Progenitor cell of endocrine pancreas (in vitro differentiated cells): ENCODE measurements around the gene RREB1. TPM values are rescaled to one million over a fixed set of nuclear protein-coding genes. Genes with fewer than 3 reads are reported as not detected.

Experiments used
- DNase-seq: peaks from one replicate; pipeline ENCODE4 v3.0.0; 2021; ENCODE audit warnings: low spot score; ENCODE audit not compliant: unreplicated experiment
- H3K27ac Mint-ChIP-seq: 2 replicates; pipeline ENCODE4 v1.8.0; 2021; ENCODE audit warnings: mild to moderate bottlenecking, moderate library complexity, mixed read lengths
- H3K27me3 Mint-ChIP-seq: 2 replicates; pipeline ENCODE4 v1.8.0; 2021; ENCODE audit warnings: mixed read lengths
- H3K36me3 Mint-ChIP-seq: 2 replicates; pipeline ENCODE4 v1.8.0; 2022; ENCODE audit warnings: mixed read lengths; ENCODE audit not compliant: insufficient read depth
- H3K4me1 Mint-ChIP-seq: 2 replicates; pipeline ENCODE4 v1.8.0; 2021; ENCODE audit warnings: low read depth, mixed read lengths
- H3K4me3 Mint-ChIP-seq: 2 replicates; pipeline ENCODE4 v1.8.0; 2021; ENCODE audit warnings: low read depth, mild to moderate bottlenecking, moderate library complexity, mixed read lengths
- H3K9me3 Mint-ChIP-seq: 2 replicates; pipeline ENCODE4 v1.8.0; 2021; ENCODE audit warnings: low read depth, mixed read lengths
- CTCF ChIP-seq: fragments of 200-600 bp; sonication (generic); IDR thresholded peaks from one replicate; pipeline ENCODE4 v1.5.0; 2021; ENCODE audit warnings: antibody characterized with exemption, mild to moderate bottlenecking; ENCODE audit not compliant: unreplicated experiment
- total RNA-seq: library from RNA; stranded (reverse); gene quantifications from 2 replicates; pipeline ENCODE4 v1.2.1, GENCODE V29; 2021

The RREB1 gene
- total RNA-seq, 1 donor from 2014 or later, result 71.7 TPM

- no peaks in the 10 kb centered on the region for H3K4me1 Mint-ChIP-seq
- no peaks in the 10 kb centered on the region for H3K27me3 Mint-ChIP-seq
- DNase-seq, result no peak
- TF ChIP-seq CTCF, result no peak
- H3K36me3 Mint-ChIP-seq, result peaks cover 12% of the 10 kb centered on the region
- H3K9me3 Mint-ChIP-seq, result no peaks in the 10 kb centered on the region
- H3K4me3 Mint-ChIP-seq, result no peak overlapping the region
- no peak overlapping the region for H3K27ac Mint-ChIP-seq
Observed at GRCh38 chr6:7285416-7285815, 177.7 kb downstream of the RREB1 start.

GRCh38 chr6:7290079-7290478, 182.3 kb downstream of the RREB1 start:
- H3K9me3 Mint-ChIP-seq, result no peaks in the 10 kb centered on the region
- DNase-seq, result no peak
- H3K36me3 Mint-ChIP-seq, result peaks cover 16% of the 10 kb centered on the region
- H3K4me1 Mint-ChIP-seq, result no peaks in the 10 kb centered on the region
- no peaks in the 10 kb centered on the region for H3K27me3 Mint-ChIP-seq
- no peak overlapping the region for H3K27ac Mint-ChIP-seq
- no peak for TF ChIP-seq CTCF
- H3K4me3 Mint-ChIP-seq, result no peak overlapping the region

- Mint-ChIP-seq H3K4me3 (no peak overlapping the region), H3K27ac (no peak overlapping the region), H3K9me3 (no peaks in the 10 kb centered on the region), H3K4me1 (no peaks in the 10 kb centered on the region), H3K27me3 (no peaks in the 10 kb centered on the region), H3K36me3 (peaks cover 19% of the 10 kb centered on the region)
- no peak for DNase-seq
- no peak for TF ChIP-seq CTCF
Observed at GRCh38 chr6:7292596-7293255, 185.0 kb downstream of the RREB1 start.

GRCh38 chr6:7295916-7296315, 188.2 kb downstream of the RREB1 start:
- H3K9me3 Mint-ChIP-seq, result no peaks in the 10 kb centered on the region
- no peaks in the 10 kb centered on the region for H3K27me3 Mint-ChIP-seq
- no peak for TF ChIP-seq CTCF
- no peak for DNase-seq
- H3K4me3 Mint-ChIP-seq, result no peak overlapping the region
- no peaks in the 10 kb centered on the region for H3K4me1 Mint-ChIP-seq
- no peak overlapping the region for H3K27ac Mint-ChIP-seq
- H3K36me3 Mint-ChIP-seq, result peaks cover 21% of the 10 kb centered on the region

- no peak for TF ChIP-seq CTCF
- Mint-ChIP-seq H3K27me3 (no peaks in the 10 kb centered on the region), H3K4me1 (peaks cover 3% of the 10 kb centered on the region), H3K27ac (no peak overlapping the region), H3K9me3 (no peaks in the 10 kb centered on the region), H3K4me3 (no peak overlapping the region), H3K36me3 (peaks cover 28% of the 10 kb centered on the region)
- DNase-seq, result no peak
Observed at GRCh38 chr6:7296602-7297001, 188.8 kb downstream of the RREB1 start.
